ENCODE measurements around the gene COX6B2. TPM values are rescaled to one million over a fixed set of nuclear protein-coding genes. Genes with fewer than 3 reads are reported as not detected.

COX6B2 gene
- total RNA-seq, 3 donors from 2014 or later, result 0.73 to 1.3 TPM; not detected in 1

DNA sequence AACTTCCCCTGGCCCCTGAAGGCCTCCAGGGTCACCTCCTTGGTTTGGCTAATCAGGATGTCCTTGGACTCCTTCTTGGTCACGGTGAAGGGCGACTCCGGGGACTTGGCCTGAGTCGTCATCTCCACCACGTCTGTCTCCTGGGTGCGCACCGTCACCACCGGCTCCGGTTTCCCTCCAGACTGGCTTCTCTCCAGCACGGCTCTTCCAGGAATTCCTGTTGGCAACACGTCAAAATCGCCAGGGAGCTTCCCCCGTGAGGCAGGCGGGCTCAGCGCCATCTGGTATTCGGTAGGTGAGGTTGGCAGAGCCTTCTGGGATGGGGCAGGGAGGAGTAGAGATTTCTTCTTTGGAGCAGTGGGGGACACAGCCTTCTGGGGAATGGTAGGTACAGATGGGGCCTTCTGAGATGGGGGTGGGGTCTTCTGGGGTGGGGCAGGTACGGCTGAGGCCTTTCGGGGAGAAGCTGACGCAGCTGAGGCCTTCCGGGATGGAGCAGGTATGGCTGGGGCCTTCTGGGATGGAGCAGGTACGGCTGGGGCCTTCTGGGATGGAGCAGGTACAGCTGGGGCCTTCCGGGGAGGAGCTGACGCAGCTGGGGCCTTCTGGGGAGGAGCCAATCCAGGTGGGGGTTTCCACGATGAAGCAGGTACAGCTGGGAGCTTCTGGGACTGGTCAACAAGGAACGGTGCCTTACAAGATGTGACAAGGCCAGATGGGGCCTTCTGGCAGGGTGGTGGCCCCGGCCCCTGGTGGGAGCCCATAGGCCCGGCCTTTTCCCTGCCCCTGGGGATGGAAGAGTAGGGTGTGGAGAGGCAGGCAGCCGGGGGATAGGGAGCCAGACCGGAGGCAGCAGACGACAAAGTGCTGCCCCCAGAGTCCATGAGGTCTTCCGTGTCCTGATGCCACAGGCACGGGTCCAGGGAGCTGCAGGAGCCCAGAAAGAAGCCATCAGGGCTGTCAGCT, 4.7 kb upstream of the COX6B2 start:
- intact Hi-C loops (cut with DNase I; ENCODE audit: low total_unique reads), result no loop called here
- Histone ChIP-seq H3K36me3 (no peaks in the 10 kb centered on the region), H3K4me1 (peaks cover 0 to 3% of the 10 kb centered on the region in 2 donors), H3K27ac (no peak overlapping the region), H3K4me3 (no peak overlapping the region), H3K27me3 (peaks cover 0 to 4% of the 10 kb centered on the region in 2 donors), H3K9me3 (no peaks in the 10 kb centered on the region)
- TF ChIP-seq, protein P1, sequence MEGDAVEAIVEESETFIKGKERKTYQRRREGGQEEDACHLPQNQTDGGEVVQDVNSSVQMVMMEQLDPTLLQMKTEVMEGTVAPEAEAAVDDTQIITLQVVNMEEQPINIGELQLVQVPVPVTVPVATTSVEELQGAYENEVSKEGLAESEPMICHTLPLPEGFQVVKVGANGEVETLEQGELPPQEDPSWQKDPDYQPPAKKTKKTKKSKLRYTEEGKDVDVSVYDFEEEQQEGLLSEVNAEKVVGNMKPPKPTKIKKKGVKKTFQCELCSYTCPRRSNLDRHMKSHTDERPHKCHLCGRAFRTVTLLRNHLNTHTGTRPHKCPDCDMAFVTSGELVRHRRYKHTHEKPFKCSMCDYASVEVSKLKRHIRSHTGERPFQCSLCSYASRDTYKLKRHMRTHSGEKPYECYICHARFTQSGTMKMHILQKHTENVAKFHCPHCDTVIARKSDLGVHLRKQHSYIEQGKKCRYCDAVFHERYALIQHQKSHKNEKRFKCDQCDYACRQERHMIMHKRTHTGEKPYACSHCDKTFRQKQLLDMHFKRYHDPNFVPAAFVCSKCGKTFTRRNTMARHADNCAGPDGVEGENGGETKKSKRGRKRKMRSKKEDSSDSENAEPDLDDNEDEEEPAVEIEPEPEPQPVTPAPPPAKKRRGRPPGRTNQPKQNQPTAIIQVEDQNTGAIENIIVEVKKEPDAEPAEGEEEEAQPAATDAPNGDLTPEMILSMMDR (IDR thresholded peaks at IDR 0.05), result no peak
- TF ChIP-seq POLR2A (IDR thresholded peaks at IDR 0.05), result no peak
- no peak for TF ChIP-seq POLR2AphosphoS5 (IDR thresholded peaks at IDR 0.05)
- no peak for DNase-seq (ENCODE audit: low spot score in 2 of 2)

DNA sequence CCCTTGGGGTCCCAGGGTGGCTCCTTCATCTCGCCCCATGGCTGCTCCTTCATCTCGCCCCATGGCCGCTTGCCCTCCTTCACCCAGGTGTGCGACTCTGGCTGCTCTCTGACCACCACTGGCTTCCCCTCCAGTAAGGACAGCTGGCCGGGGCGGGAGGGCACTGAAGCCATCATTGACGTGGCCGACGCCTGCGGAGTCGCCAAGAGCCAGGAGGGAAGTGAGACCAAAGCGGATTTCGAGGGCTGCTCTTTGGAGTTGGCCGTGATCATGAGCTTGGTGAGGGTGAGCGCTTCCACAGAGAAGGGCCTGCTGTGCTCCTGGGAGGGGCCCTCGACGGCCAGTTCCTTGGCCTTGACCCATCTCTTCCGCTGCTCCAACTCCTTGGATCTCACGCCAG, 4.0 kb upstream of the COX6B2 start:
- no peaks in the 10 kb centered on the region for H3K9me3 ChIP-seq
- H3K36me3 ChIP-seq, result no peaks in the 10 kb centered on the region
- DNase-seq (ENCODE audit: low spot score in 2 of 2), result no peak
- H3K4me3 ChIP-seq, result no peak overlapping the region
- peaks cover 0 to 9% of the 10 kb centered on the region in 2 donors for H3K27me3 ChIP-seq
- peaks cover 0 to 4% of the 10 kb centered on the region in 2 donors for H3K4me1 ChIP-seq
- H3K27ac ChIP-seq, result no peak overlapping the region
- intact Hi-C loops (cut with DNase I; ENCODE audit: low total_unique reads), result no loop called here
- TF ChIP-seq POLR2AphosphoS5 (IDR thresholded peaks at IDR 0.05) (no peak), POLR2A (IDR thresholded peaks at IDR 0.05) (no peak)
- TF ChIP-seq, protein P1 (IDR thresholded peaks at IDR 0.05), result no peak

GRCh38 chr19:55355213-55355821, 798 bp upstream of the COX6B2 start:
- intact Hi-C loops (cut with DNase I; ENCODE audit: low total_unique reads), result no loop called here
- Histone ChIP-seq H3K4me1 (peaks cover 0 to 4% of the 10 kb centered on the region in 2 donors), H3K27me3 (peaks cover 11 to 32% of the 10 kb centered on the region in 2 donors), H3K36me3 (no peaks in the 10 kb centered on the region), H3K4me3 (no peak overlapping the region), H3K27ac (peak overlapping the region in 1 of 2 donors; percentile 6), H3K9me3 (no peaks in the 10 kb centered on the region)
- no peak for DNase-seq (ENCODE audit: low spot score in 2 of 2)
- TF ChIP-seq POLR2A (IDR thresholded peaks at IDR 0.05) (no peak), POLR2AphosphoS5 (IDR thresholded peaks at IDR 0.05) (no peak)
- TF ChIP-seq, protein P1 (IDR thresholded peaks at IDR 0.05), result no peak

DNA sequence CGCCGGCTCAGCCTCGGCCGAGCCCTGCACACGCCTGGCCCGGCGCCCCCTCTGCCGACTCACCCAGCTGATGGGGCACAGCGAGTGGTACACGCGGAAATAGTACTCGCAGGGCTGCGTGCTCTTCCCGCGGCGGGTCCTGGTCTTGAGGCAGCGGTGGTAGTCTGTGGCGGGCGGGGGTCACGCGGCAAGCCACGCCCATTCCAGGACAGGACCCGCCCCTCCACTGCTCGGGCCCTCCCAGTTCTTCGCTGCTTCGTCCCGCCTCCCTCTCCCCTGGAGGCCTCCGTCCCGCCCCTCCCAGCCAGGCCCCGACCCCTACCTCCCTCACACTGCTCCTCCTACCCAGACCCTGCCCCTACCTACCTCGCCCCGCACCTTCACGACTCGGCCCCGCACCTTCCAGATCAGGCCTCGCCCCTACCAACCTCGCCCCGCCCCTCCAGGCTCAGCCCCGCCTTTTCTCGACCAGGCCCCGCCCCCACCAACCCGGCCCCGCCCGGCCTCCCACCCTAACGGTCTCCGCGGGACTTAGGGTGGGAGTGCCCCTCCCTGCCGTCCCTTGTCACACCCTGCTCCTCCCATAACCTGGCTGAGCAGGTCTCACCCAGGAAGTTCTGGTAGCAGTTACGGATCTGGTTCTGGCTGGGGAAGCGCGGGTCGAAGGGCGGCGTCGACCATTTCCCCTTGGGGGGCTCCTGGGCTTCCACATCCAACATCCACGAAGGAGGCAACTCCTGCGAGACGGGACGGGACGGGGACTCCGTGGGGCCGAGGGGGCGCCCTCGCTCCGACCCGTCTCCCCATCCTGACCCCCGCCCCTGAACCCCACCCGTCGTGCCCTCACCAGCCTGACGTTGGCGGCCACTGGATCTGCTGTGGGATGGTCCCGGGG, 469 bp downstream of the COX6B2 start:
- H3K4me1 ChIP-seq, result peaks cover 0 to 4% of the 10 kb centered on the region in 2 donors
- TF ChIP-seq, protein P1 (IDR thresholded peaks at IDR 0.05), result no peak
- TF ChIP-seq POLR2AphosphoS5 (IDR thresholded peaks at IDR 0.05), result peak in 1 of 3 donors; percentile 24
- peaks cover 11 to 32% of the 10 kb centered on the region in 2 donors for H3K27me3 ChIP-seq
- peak overlapping the region; percentile 22 to 70 (median 50) for H3K4me3 ChIP-seq
- intact Hi-C loops (cut with DNase I; ENCODE audit: low total_unique reads), result no loop called here
- H3K27ac ChIP-seq, result peak overlapping the region in 1 of 2 donors; percentile 6
- no peaks in the 10 kb centered on the region for H3K36me3 ChIP-seq
- no peaks in the 10 kb centered on the region for H3K9me3 ChIP-seq
- DNase-seq (ENCODE audit: low spot score in 2 of 2), result peak in 1 of 2 donors; percentile 48
